Gastroesophageal sphincter (tissue), 3 donors: ENCODE results near the gene OR6X1.

ENCODE experiments used
- POLR2A ChIP-seq, 2 donors: fragments of 450-650 bp; IDR thresholded peaks; one replicate each; pipeline ENCODE4 v1.6.1; 2017; ENCODE audit warnings: antibody characterized with exemption in 2 of 2, mild to moderate bottlenecking in 2 of 2, moderate library complexity in 1 of 2
- TF ChIP-seq, protein P1 (sequence below), 4 experiments: fragments of 200-600 bp in 2 of 4; fragments of 450-650 bp in 2 of 4; sonication (generic) in 1 of 4; IDR thresholded peaks; one replicate each; pipeline ENCODE4 v1.5.1; 2017 to 2019; ENCODE audit warnings: antibody characterized with exemption in 4 of 4, mild to moderate bottlenecking in 2 of 4, moderate library complexity in 2 of 4

GRCh38 chr11:123778511-123778910 lies 24.2 kb upstream of the OR6X1 start:
- no peak for TF ChIP-seq POLR2A (IDR thresholded peaks at IDR 0.05)
- TF ChIP-seq, protein P1, sequence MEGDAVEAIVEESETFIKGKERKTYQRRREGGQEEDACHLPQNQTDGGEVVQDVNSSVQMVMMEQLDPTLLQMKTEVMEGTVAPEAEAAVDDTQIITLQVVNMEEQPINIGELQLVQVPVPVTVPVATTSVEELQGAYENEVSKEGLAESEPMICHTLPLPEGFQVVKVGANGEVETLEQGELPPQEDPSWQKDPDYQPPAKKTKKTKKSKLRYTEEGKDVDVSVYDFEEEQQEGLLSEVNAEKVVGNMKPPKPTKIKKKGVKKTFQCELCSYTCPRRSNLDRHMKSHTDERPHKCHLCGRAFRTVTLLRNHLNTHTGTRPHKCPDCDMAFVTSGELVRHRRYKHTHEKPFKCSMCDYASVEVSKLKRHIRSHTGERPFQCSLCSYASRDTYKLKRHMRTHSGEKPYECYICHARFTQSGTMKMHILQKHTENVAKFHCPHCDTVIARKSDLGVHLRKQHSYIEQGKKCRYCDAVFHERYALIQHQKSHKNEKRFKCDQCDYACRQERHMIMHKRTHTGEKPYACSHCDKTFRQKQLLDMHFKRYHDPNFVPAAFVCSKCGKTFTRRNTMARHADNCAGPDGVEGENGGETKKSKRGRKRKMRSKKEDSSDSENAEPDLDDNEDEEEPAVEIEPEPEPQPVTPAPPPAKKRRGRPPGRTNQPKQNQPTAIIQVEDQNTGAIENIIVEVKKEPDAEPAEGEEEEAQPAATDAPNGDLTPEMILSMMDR (IDR thresholded peaks at IDR 0.05): no peak
